Thyroid gland (tissue), 4 donors: ENCODE measurements around the gene RBBP8.

ENCODE experiments used
- POLR2A ChIP-seq, 2 donors: fragments of 450-650 bp; IDR thresholded peaks; one replicate each; pipeline ENCODE4 v1.6.1; 2017; ENCODE audit warnings: antibody characterized with exemption in 2 of 2, mild to moderate bottlenecking in 2 of 2, moderate library complexity in 1 of 2
- TF ChIP-seq, protein P1 (sequence below), 6 experiments: fragments of 200-600 bp in 3 of 6; fragments of 450-650 bp in 3 of 6; sonication (generic) in 3 of 6; IDR thresholded peaks; one replicate each; pipeline ENCODE4 v1.5.1; 2016 to 2019; ENCODE audit warnings: antibody characterized with exemption in 6 of 6, mild to moderate bottlenecking in 2 of 6, inconsistent platforms in 1 of 6, moderate library complexity in 1 of 6

DNA sequence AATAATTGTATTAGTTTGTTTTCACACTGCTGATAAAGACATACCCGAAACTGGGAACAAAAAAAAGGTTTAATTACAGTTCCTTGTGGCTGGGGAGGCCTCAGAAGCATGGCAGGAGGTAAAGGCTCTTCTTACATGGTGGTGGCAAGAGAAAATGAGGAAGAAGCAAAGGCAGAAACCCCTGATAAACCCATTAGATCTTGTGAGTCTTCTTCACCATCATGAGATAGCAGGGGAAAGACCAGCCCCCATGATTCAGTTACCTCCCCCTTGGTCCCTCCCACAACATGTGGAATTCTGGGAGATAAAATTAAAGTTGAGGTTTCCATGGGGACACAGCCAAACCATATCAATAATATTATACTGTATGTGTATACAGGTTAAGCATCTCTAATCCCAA lies 128.9 kb downstream of the RBBP8 start:
- TF ChIP-seq POLR2A (IDR thresholded peaks at IDR 0.05) = no peak
- TF ChIP-seq, protein P1, sequence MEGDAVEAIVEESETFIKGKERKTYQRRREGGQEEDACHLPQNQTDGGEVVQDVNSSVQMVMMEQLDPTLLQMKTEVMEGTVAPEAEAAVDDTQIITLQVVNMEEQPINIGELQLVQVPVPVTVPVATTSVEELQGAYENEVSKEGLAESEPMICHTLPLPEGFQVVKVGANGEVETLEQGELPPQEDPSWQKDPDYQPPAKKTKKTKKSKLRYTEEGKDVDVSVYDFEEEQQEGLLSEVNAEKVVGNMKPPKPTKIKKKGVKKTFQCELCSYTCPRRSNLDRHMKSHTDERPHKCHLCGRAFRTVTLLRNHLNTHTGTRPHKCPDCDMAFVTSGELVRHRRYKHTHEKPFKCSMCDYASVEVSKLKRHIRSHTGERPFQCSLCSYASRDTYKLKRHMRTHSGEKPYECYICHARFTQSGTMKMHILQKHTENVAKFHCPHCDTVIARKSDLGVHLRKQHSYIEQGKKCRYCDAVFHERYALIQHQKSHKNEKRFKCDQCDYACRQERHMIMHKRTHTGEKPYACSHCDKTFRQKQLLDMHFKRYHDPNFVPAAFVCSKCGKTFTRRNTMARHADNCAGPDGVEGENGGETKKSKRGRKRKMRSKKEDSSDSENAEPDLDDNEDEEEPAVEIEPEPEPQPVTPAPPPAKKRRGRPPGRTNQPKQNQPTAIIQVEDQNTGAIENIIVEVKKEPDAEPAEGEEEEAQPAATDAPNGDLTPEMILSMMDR (IDR thresholded peaks at IDR 0.05) = no peak
